HepG2 (cell line): ENCODE data around the gene TBC1D22A. TPM values are rescaled to one million over a fixed set of nuclear protein-coding genes. Genes with fewer than 3 reads are reported as not detected.

Experiments used
- ATAC-seq: fragments of 200-7000 bp; cut with Tn5 transposase; 3 replicates; pipeline ENCODE4 v1.9.1; 2020; ENCODE audit warnings: mild to moderate bottlenecking, moderate library complexity
- BruUV-seq: library from RNA; stranded (reverse); fragments of 400-500 nt; replicated peaks from 2 replicates; lab custom pipeline; 2021; lab: Mats Ljungman, UMichigan
- CTCF ChIA-PET: fragments of 300-600 bp; formaldehyde crosslinking; extraction: SDS; loops from one replicate; lab custom pipeline; 2021; ENCODE audit warnings: low total read pairs, inconsistent platforms, low intra/inter-chr PET ratio; lab: Yijun Ruan, JAX
- POLR2A ChIA-PET: fragments of 350-600 bp; sonication (Branson Sonifier 250); formaldehyde crosslinking; loops from one replicate; lab custom pipeline; 2020; ENCODE audit warnings: antibody characterized with exemption, inconsistent platforms; lab: Yijun Ruan, JAX
- DNase-seq: peaks from one replicate; pipeline ENCODE4 v3.0.0-alpha.2; 2015; ENCODE audit warnings: low spot score
- FAIRE-seq: peaks from 3 replicates; lab custom pipeline; 2011; peaks lifted over from hg19 to GRCh38; lab: Jason Lieb, UNC
- H2AFZ ChIP-seq: one replicate; pipeline ENCODE4 v1.6.1; 2011; ENCODE audit warnings: low read length, inconsistent platforms
- H3K27ac ChIP-seq: fragments of 300-600 bp; 3 replicates; pipeline ENCODE4 v1.8.0; 2011; ENCODE audit warnings: mixed run types, mild to moderate bottlenecking, mixed read lengths, low read length, inconsistent platforms; ENCODE audit not compliant: insufficient read depth; ENCODE audit errors: extremely low read length
- H3K27me3 ChIP-seq, 2 experiments: fragments of 200-600 bp in 1 of 2; 2 replicates in 1 of 2; 3 replicates in 1 of 2; pipeline versions ENCODE4 v1.6.0 to v1.8.0; 2011; ENCODE audit warnings: low read length in 2 of 2, mild to moderate bottlenecking in 2 of 2, moderate library complexity in 2 of 2, inconsistent platforms in 1 of 2; ENCODE audit not compliant: insufficient read depth in 2 of 2, control insufficient read depth in 1 of 2
- H3K36me3 ChIP-seq, 2 experiments: fragments of 200-600 bp in 1 of 2; replicated peaks in 1 of 2; 2 replicates in 1 of 2; 3 replicates in 1 of 2; pipeline versions ENCODE4 v1.5.1 to v1.8.0; 2011; ENCODE audit warnings: low read length in 2 of 2, inconsistent platforms in 1 of 2; ENCODE audit not compliant: insufficient read depth in 2 of 2, control insufficient read depth in 1 of 2
- H3K4me1 ChIP-seq: 2 replicates; pipeline ENCODE4 v1.5.1; 2012; ENCODE audit warnings: low read length, inconsistent platforms; ENCODE audit not compliant: insufficient read depth
- H3K4me2 ChIP-seq: 2 replicates; pipeline ENCODE4 v1.6.0; 2011; ENCODE audit warnings: low read depth, low read length, inconsistent platforms
- H3K4me3 ChIP-seq, 3 experiments: fragments of 200-600 bp in 1 of 3; sonication (generic), shearing (Covaris generic) in 1 of 3; replicated peaks in 1 of 3; 2 replicates each; pipeline ENCODE4 v1.5.1; 2011 to 2016; ENCODE audit warnings: low read length in 3 of 3, inconsistent platforms in 2 of 3, low read depth in 2 of 3, mild to moderate bottlenecking in 2 of 3, control low read depth in 1 of 3, mixed read lengths in 1 of 3; ENCODE audit not compliant: insufficient read depth in 1 of 3
- H3K79me2 ChIP-seq: one replicate; pipeline ENCODE4 v1.6.1; 2011; ENCODE audit warnings: low read length, inconsistent platforms; ENCODE audit not compliant: insufficient read depth
- H3K9ac ChIP-seq: 2 replicates; pipeline ENCODE4 v1.6.0; 2011; ENCODE audit warnings: mild to moderate bottlenecking, low read depth, low read length, inconsistent platforms; ENCODE audit not compliant: insufficient read depth
- H3K9me3 ChIP-seq: 2 replicates; pipeline ENCODE4 v1.5.1; 2012; ENCODE audit warnings: mild to moderate bottlenecking, low read length
- H4K20me1 ChIP-seq: 2 replicates; pipeline ENCODE4 v1.6.0; 2011; ENCODE audit warnings: inconsistent platforms, mild to moderate bottlenecking, low read length, moderate library complexity; ENCODE audit not compliant: insufficient read depth
- CEBPG ChIP-seq: IDR thresholded peaks from 2 replicates; pipeline ENCODE4 v1.6.1; 2016
- GABPB1 ChIP-seq: IDR thresholded peaks from 2 replicates; pipeline ENCODE4 v1.6.1; 2016; ENCODE audit warnings: mild to moderate bottlenecking, missing genetic modification reagents, moderate library complexity, missing compliant biosample characterization
- ISL2 ChIP-seq: sonication (generic); formaldehyde crosslinking; IDR thresholded peaks from 2 replicates; pipeline ENCODE4 v1.5.0; 2020; ENCODE audit warnings: missing genetic modification reagents
- NR2F2 ChIP-seq: IDR thresholded peaks from 2 replicates; pipeline ENCODE4 v1.6.1; 2012; ENCODE audit warnings: low read depth, inconsistent platforms, borderline replicate concordance
- REPIN1 ChIP-seq: sonication (generic); formaldehyde crosslinking; IDR thresholded peaks from 2 replicates; pipeline ENCODE4 v1.8.0; 2022; ENCODE audit warnings: missing genetic modification reagents, low read depth, mild to moderate bottlenecking, borderline replicate concordance
- SYNCRIP ChIP-seq: fragments of 200-400 bp; formaldehyde crosslinking; IDR thresholded peaks from 2 replicates; pipeline ENCODE4 v1.6.1; 2018; ENCODE audit warnings: mild to moderate bottlenecking, low read depth, low read length; ENCODE audit not compliant: insufficient read depth
- ZGPAT ChIP-seq: IDR thresholded peaks from 2 replicates; pipeline ENCODE4 v1.6.1; 2016; ENCODE audit warnings: mild to moderate bottlenecking
- ZNF17 ChIP-seq: sonication (generic); formaldehyde crosslinking; IDR thresholded peaks from 2 replicates; pipeline ENCODE4 v1.5.0; 2020; ENCODE audit warnings: mild to moderate bottlenecking, missing genetic modification reagents
- ZNF569 ChIP-seq: sonication (generic); formaldehyde crosslinking; IDR thresholded peaks from 2 replicates; pipeline ENCODE4 v1.5.0; 2020; ENCODE audit warnings: mild to moderate bottlenecking, missing genetic modification reagents, moderate library complexity, borderline replicate concordance
- ZNF761 ChIP-seq: sonication (generic); formaldehyde crosslinking; conservative IDR thresholded peaks from 2 replicates; pipeline ENCODE4 v1.4.0; 2020; ENCODE audit warnings: mild to moderate bottlenecking, missing genetic modification reagents
- WGBS: methylation state at CpG from one replicate; pipeline ENCODE4 v1.1.6; 2017; ENCODE audit warnings: low lambda C conversion rate; 5-methylcytosine and 5-hydroxymethylcytosine counted together
- in situ Hi-C: cut with HindIII; loops from 2 replicates; pipeline ENCODE4 v1.10.0; 2017; ENCODE audit warnings: low pct_unique_long_range_greater_than_20kb; ENCODE audit not compliant: extremely low pct_ligation_motif_present
- intact Hi-C: fragments of 100-400 bp; cut with micrococcal nuclease; formaldehyde crosslinking; loops from one replicate; pipeline ENCODE4 v1.10.0; 2022; ENCODE audit not compliant: unreplicated experiment
- polyA plus RNA-seq, 8 experiments: library from polyadenylated mRNA; depleted of rRNA in 3 of 8; stranded (reverse) in 7 of 8; unstranded in 1 of 8; fragments of >200 nt; fragmentation: Illumina TruSeq in 4 of 8; extraction: Trizol in 4 of 8; gene quantifications; 2 replicates each; pipeline versions ENCODE4 v1.2.1 to v1.2.3, GENCODE V29; 2011 to 2016; ENCODE audit warnings: low read depth in 4 of 8, missing spikeins in 1 of 8, mixed read lengths in 1 of 8; ENCODE audit not compliant: insufficient read depth in 1 of 8
- total RNA-seq, 5 experiments: library from RNA; depleted of rRNA; stranded (reverse); fragments of >200 nt; fragmentation: Illumina TruSeq; extraction: Trizol; gene quantifications; 2 replicates each; pipeline ENCODE4 v1.2.3, GENCODE V29; 2016; ENCODE audit warnings: low read depth in 1 of 5
- TF ChIP-seq, protein P1 (sequence below): sonication (generic); formaldehyde crosslinking; IDR thresholded peaks from 2 replicates; pipeline ENCODE4 v1.4.0; 2020; ENCODE audit warnings: mild to moderate bottlenecking, missing genetic modification reagents
- TF ChIP-seq, protein P2 (sequence below): IDR thresholded peaks from 2 replicates; pipeline ENCODE4 v1.6.1; 2016

TBC1D22A gene
- total and polyA plus RNA-seq, 2 of the 13 experiments (the other 11 are each of a cell fraction or from before 2014, with no cell fraction given) = 17.3 to 18.0 TPM

GRCh38 chr22:46725096-46725495 is 37.4 kb upstream of the TBC1D22A start:
- H3K9ac ChIP-seq = no peak overlapping the region
- H3K9me3 ChIP-seq = no peaks in the 10 kb centered on the region
- ATAC-seq (no peak), DNase-seq (no peak), FAIRE-seq (no peak)
- peaks cover 10% of the 10 kb centered on the region; the same call in 1 of the 2 replicates for H4K20me1 ChIP-seq
- H3K4me3 ChIP-seq = no peak overlapping the region
- no peak overlapping the region for H2AFZ ChIP-seq
- intact Hi-C loops (no loop called here), in situ Hi-C loops (no loop called here)
- no peaks in the 10 kb centered on the region for H3K27me3 ChIP-seq
- no peak overlapping the region for H3K4me2 ChIP-seq
- no peak overlapping the region for H3K27ac ChIP-seq
- peaks cover 6 to 19% of the 10 kb centered on the region in 2 experiments for H3K36me3 ChIP-seq
- TF ChIP-seq ZNF569 (CRISPR knock-in tag) (no peak), ZGPAT (no peak), CEBPG (CRISPR knock-in tag) (no peak), GABPB1 (CRISPR knock-in tag) (no peak), SYNCRIP (no peak), ZNF761 (CRISPR knock-in tag) (no peak), REPIN1 (no peak), NR2F2 (no peak), ISL2 (CRISPR knock-in tag) (no peak), ZNF17 (no peak)
- TF ChIP-seq, protein P1, sequence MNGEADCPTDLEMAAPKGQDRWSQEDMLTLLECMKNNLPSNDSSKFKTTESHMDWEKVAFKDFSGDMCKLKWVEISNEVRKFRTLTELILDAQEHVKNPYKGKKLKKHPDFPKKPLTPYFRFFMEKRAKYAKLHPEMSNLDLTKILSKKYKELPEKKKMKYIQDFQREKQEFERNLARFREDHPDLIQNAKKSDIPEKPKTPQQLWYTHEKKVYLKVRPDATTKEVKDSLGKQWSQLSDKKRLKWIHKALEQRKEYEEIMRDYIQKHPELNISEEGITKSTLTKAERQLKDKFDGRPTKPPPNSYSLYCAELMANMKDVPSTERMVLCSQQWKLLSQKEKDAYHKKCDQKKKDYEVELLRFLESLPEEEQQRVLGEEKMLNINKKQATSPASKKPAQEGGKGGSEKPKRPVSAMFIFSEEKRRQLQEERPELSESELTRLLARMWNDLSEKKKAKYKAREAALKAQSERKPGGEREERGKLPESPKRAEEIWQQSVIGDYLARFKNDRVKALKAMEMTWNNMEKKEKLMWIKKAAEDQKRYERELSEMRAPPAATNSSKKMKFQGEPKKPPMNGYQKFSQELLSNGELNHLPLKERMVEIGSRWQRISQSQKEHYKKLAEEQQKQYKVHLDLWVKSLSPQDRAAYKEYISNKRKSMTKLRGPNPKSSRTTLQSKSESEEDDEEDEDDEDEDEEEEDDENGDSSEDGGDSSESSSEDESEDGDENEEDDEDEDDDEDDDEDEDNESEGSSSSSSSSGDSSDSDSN (CRISPR knock-in tag) = no peak
- TF ChIP-seq, protein P2, sequence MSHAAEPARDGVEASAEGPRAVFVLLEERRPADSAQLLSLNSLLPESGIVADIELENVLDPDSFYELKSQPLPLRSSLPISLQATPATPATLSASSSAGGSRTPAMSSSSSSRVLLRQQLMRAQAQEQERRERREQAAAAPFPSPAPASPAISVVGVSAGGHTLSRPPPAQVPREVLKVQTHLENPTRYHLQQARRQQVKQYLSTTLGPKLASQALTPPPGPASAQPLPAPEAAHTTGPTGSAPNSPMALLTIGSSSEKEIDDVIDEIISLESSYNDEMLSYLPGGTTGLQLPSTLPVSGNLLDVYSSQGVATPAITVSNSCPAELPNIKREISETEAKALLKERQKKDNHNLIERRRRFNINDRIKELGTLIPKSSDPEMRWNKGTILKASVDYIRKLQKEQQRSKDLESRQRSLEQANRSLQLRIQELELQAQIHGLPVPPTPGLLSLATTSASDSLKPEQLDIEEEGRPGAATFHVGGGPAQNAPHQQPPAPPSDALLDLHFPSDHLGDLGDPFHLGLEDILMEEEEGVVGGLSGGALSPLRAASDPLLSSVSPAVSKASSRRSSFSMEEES = no peak
- BruUV-seq = no TSS peak
- WGBS = 92% methylated on average over 18 of the region's 18 CpGs
- 0 out of 2 replicates have a peak, but pooled peaks cover 4% of the 10 kb centered on the region for H3K4me1 ChIP-seq
- POLR2A ChIA-PET = interaction anchor here (0.9 kb wide), 1 partner anchor 37 kb away, joined by 4 read pairs; the partner anchor contains the start of gene TBC1D22A
- peaks cover 19% of the 10 kb centered on the region for H3K79me2 ChIP-seq
- CTCF ChIA-PET = no interaction called here
